Measurements from ENCODE around the gene DENND11.

DNA sequence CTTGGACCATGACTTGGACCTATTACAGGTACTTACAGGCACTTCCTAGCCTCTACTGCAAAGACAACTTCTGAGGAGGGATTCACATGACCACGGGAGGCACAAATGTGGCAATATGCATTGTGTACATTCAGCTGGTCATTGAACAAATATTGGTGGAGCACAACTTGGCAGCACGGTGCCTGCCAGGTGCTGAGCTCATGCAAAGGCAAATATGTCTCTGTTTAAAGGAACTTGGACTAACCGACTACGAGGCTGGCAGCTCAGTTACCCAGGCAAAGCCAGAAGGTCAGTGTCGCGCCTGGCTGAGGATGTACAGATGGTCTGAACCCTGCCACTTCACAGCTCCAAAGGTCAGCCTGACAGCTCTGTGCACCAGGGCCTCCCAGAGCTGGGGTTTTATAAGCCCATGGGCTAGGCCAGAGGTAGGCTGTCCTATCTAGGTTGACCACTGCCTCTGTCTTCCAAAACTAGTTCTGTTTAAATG, 6.1 kb downstream of the DENND11 start:
- no peak for TF ChIP-seq POLR2A (IDR thresholded peaks at IDR 0.05)
- TF ChIP-seq, protein P1, sequence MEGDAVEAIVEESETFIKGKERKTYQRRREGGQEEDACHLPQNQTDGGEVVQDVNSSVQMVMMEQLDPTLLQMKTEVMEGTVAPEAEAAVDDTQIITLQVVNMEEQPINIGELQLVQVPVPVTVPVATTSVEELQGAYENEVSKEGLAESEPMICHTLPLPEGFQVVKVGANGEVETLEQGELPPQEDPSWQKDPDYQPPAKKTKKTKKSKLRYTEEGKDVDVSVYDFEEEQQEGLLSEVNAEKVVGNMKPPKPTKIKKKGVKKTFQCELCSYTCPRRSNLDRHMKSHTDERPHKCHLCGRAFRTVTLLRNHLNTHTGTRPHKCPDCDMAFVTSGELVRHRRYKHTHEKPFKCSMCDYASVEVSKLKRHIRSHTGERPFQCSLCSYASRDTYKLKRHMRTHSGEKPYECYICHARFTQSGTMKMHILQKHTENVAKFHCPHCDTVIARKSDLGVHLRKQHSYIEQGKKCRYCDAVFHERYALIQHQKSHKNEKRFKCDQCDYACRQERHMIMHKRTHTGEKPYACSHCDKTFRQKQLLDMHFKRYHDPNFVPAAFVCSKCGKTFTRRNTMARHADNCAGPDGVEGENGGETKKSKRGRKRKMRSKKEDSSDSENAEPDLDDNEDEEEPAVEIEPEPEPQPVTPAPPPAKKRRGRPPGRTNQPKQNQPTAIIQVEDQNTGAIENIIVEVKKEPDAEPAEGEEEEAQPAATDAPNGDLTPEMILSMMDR (IDR thresholded peaks at IDR 0.05) = no peak

Data from breast epithelium (tissue), 3 donors.